Ectodermal cell (in vitro differentiated cells): ENCODE results near the gene CALCOCO1.

Experiments
- H3K27ac ChIP-seq: 2 replicates; pipeline ENCODE4 v1.7.0; 2013; ENCODE audit warnings: mild to moderate bottlenecking, low read depth, low read length; ENCODE audit not compliant: insufficient read depth, poor library complexity, severe bottlenecking
- H3K27me3 ChIP-seq: 2 replicates; pipeline ENCODE4 v1.7.0; 2013; ENCODE audit warnings: mild to moderate bottlenecking, low read length; ENCODE audit not compliant: insufficient read depth, control insufficient read depth, poor library complexity, severe bottlenecking
- H3K36me3 ChIP-seq: one replicate; pipeline ENCODE4 v1.7.0; 2013; ENCODE audit warnings: low read length; ENCODE audit not compliant: control insufficient read depth, insufficient read depth
- H3K4me1 ChIP-seq: one replicate; pipeline ENCODE4 v1.7.0; 2013; ENCODE audit warnings: low read length; ENCODE audit not compliant: control insufficient read depth, insufficient read depth
- H3K4me3 ChIP-seq: 2 replicates; pipeline ENCODE4 v1.7.0; 2013; ENCODE audit warnings: low read depth, low read length, control low read depth; ENCODE audit not compliant: insufficient read depth
- H3K9me3 ChIP-seq: 2 replicates; pipeline ENCODE4 v1.7.0; 2013; ENCODE audit warnings: mild to moderate bottlenecking, low read length, moderate library complexity; ENCODE audit not compliant: control insufficient read depth
- WGBS, 2 experiments: methylation state at CpG; one replicate each; pipeline ENCODE4 v1.1.7; 2013; ENCODE audit warnings: missing lambda C conversion rate in 2 of 2; 5-methylcytosine and 5-hydroxymethylcytosine counted together

Gene CALCOCO1

DNA sequence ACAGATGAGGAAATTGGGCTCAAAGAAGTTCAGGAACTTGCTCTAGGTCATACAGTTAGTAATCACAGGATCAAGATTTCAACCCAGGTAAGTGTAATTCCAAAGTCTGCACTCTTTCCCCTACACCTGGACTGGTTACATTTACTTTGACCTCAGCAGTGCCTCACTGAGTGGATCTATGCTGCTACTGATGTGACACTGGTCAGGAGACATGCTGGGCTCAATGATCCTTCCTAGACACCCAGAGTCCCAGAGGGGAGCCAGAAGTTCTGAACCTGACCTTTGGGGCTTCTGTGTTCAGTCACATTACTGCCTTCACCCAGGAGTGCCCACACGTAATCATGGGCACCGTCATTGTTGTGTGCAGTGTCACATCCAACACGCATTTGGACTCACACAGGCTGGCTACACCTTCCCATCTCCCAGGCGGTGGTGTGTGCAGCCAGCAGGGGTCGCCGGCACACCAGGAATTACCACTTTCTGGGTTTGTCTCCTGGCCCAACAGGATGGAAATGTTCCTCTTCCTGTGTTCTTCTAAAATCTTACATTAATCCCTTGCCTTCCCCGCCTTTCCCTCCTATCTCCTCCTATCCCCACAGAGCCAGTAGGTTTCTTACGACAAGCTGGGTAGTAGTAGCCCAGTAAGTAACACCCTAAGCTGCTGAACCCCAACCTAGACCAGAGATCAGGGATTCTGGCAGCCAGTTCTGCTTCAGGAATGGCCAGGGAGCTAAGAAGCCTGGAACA, 25.6 kb downstream of the CALCOCO1 start:
- Histone ChIP-seq H3K4me1 (peaks cover 3% of the 10 kb centered on the region), H3K9me3 (no peaks in the 10 kb centered on the region), H3K27ac (no peak overlapping the region), H3K36me3 (no peaks in the 10 kb centered on the region), H3K27me3 (peaks cover 52% of the 10 kb centered on the region), H3K4me3 (no peak overlapping the region)
- 4 to 6% methylated on average over 8 of the region's 8 CpGs for WGBS, 2 experiments

DNA sequence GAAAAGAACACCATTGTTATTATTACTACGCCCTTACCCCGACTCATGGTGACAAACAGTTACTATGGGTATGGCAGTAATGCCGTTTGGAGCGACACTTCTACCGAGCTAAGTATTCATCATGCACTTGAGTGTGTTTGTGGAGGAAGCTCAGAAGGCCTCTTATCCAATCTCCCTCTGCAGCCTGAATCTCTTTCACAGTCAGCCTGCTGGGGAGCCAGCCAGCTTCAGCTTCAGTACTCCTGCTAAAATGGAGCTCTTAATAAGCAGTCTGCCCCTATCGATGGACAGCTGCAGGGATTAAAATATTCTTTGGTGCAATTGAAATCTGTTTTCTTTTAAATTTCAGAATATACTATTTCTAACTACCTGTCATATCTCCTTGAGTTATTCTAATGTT, 26.7 kb downstream of the CALCOCO1 start:
- Histone ChIP-seq H3K27me3 (peaks cover 64% of the 10 kb centered on the region), H3K36me3 (no peaks in the 10 kb centered on the region), H3K4me3 (no peak overlapping the region), H3K9me3 (no peaks in the 10 kb centered on the region), H3K27ac (no peak overlapping the region), H3K4me1 (peaks cover 9% of the 10 kb centered on the region)
- 69 to 80% methylated on average over 5 to 6 of the region's 6 CpGs for WGBS, 2 experiments

DNA sequence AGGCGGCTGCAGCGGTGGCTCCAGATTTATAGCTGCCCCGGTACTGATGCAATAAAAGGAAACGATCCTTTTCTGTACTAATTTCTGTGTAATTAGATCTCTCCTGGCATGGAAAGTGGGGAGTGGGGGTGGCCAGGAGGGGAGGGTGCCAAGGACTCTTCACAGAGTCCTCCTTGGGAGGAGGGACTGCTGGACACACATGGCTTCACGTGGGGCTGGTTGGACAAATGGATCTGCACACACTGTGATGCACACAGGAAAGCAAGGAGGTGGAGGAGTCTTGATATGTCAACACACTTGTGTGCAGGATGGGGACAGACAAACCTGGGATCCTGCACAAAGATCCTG, 27.6 kb downstream of the CALCOCO1 start:
- no peak overlapping the region for H3K4me3 ChIP-seq
- H3K27me3 ChIP-seq, result peaks cover 73% of the 10 kb centered on the region
- peaks cover 9% of the 10 kb centered on the region for H3K4me1 ChIP-seq
- 80 to 85% methylated on average over 5 of the region's 5 CpGs for WGBS, 2 experiments
- no peaks in the 10 kb centered on the region for H3K36me3 ChIP-seq
- no peaks in the 10 kb centered on the region for H3K9me3 ChIP-seq
- H3K27ac ChIP-seq, result no peak overlapping the region

DNA sequence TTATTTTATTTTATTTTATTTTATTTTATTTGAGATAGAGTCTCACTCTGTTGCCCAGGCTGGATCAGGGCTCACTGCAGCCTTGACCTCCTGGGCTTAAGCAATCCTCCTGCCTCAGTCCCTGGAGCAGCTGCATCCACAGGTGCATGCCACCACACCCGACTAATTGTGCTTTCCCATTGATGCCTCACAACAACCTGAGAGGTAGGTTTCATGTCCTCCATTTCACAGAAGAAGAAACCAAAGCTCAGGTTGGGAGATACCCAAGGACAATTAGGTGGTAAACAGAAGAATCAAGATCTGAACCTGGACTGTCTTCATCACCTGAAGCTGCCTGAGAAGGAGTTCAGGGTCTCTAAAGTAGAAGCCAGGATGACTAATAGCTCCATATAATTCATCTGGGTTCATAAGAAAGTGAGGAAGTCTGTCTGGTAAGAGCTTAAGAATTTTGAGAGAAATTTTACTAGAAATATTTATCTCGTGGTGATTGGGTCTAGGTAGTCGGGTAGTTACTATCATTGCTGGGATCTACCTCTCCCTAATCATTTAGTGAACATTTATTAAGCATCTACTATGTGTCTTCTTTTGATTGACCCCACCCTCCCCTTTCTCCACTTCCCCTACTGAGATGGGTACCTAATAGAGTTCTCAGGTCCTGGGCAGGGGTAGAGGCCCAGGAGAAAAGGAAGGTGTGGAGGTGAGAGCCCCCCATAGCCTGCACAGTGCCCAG, 28.1 kb downstream of the CALCOCO1 start:
- no peaks in the 10 kb centered on the region for H3K36me3 ChIP-seq
- H3K9me3 ChIP-seq, result no peaks in the 10 kb centered on the region
- peaks cover 78% of the 10 kb centered on the region for H3K27me3 ChIP-seq
- peaks cover 12% of the 10 kb centered on the region for H3K4me1 ChIP-seq
- H3K4me3 ChIP-seq, result no peak overlapping the region
- WGBS, 2 experiments, result 82 to 83% methylated on average over 1 to 3 of the region's 3 CpGs
- no peak overlapping the region for H3K27ac ChIP-seq

- H3K9me3 ChIP-seq, result no peaks in the 10 kb centered on the region
- no peak overlapping the region for H3K27ac ChIP-seq
- H3K36me3 ChIP-seq, result no peaks in the 10 kb centered on the region
- H3K4me3 ChIP-seq, result peak overlapping the region; percentile 25
- 40 to 43% methylated on average over 21 to 24 of the region's 24 CpGs for WGBS, 2 experiments
- peaks cover 15% of the 10 kb centered on the region for H3K4me1 ChIP-seq
- H3K27me3 ChIP-seq, result peaks cover 79% of the 10 kb centered on the region
Observed at GRCh38 chr12:53696655-53697331, 30.5 kb downstream of the CALCOCO1 start.

DNA sequence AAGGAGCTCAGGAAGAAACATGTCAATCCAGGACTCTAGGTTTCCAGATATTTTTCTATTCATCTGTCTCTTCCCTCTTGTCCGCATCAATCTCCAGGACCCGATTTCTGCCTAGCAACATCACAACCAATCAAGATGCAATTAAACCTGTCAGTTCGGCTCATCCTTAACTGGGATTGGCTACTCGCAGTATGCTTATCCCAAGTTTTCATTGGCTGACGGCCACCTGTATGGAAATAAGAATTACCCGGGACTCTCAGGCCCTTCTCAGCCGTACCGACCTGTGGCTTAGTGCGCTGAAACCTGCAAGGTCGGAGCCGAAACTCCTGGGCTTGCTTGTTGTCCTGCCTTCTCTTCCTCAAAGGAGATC, 31.0 kb downstream of the CALCOCO1 start:
- Histone ChIP-seq H3K27ac (no peak overlapping the region), H3K27me3 (peaks cover 74% of the 10 kb centered on the region), H3K36me3 (no peaks in the 10 kb centered on the region), H3K4me3 (peak overlapping the region; percentile 25), H3K9me3 (no peaks in the 10 kb centered on the region), H3K4me1 (peaks cover 15% of the 10 kb centered on the region)
- 0% methylated on average over 11 of the region's 11 CpGs for WGBS, 2 experiments

- 2 to 3% methylated on average over 57 of the region's 57 CpGs for WGBS, 2 experiments
- H3K27ac ChIP-seq, result no peak overlapping the region
- H3K36me3 ChIP-seq, result no peaks in the 10 kb centered on the region
- peaks cover 67% of the 10 kb centered on the region for H3K27me3 ChIP-seq
- H3K4me1 ChIP-seq, result peaks cover 15% of the 10 kb centered on the region
- H3K4me3 ChIP-seq, result peak overlapping the region; percentile 29
- H3K9me3 ChIP-seq, result no peaks in the 10 kb centered on the region
Observed at GRCh38 chr12:53695152-53696145, 31.8 kb downstream of the CALCOCO1 start.

GRCh38 chr12:53694756-53695151, 32.5 kb downstream of the CALCOCO1 start:
- no peak overlapping the region for H3K27ac ChIP-seq
- H3K9me3 ChIP-seq, result no peaks in the 10 kb centered on the region
- peak overlapping the region; percentile 29 for H3K4me3 ChIP-seq
- peaks cover 15% of the 10 kb centered on the region for H3K4me1 ChIP-seq
- peaks cover 60% of the 10 kb centered on the region for H3K27me3 ChIP-seq
- no peaks in the 10 kb centered on the region for H3K36me3 ChIP-seq
- 6 to 9% methylated on average over 16 of the region's 16 CpGs for WGBS, 2 experiments

- no peaks in the 10 kb centered on the region for H3K9me3 ChIP-seq
- H3K27me3 ChIP-seq, result no peaks in the 10 kb centered on the region
- no peak overlapping the region for H3K27ac ChIP-seq
- 87 to 94% methylated on average over 4 of the region's 4 CpGs for WGBS, 2 experiments
- H3K4me1 ChIP-seq, result no peaks in the 10 kb centered on the region
- H3K4me3 ChIP-seq, result no peak overlapping the region
- H3K36me3 ChIP-seq, result no peaks in the 10 kb centered on the region
Observed at GRCh38 chr12:53688134-53688533, 39.1 kb downstream of the CALCOCO1 start.
